ENCODE data around the gene AMZ1.

- no peak for TF ChIP-seq CTCF (IDR thresholded peaks at IDR 0.05)
- no peak for TF ChIP-seq POLR2A (IDR thresholded peaks at IDR 0.05)
These were observed 20.0 kb downstream of the AMZ1 start for GRCh38 chr7:2708041-2708440.

Measured in prostate gland (tissue), 2 donors.